H1 (cell line): Measurements from ENCODE around the gene NIPAL3. TPM values are rescaled to one million over a fixed set of nuclear protein-coding genes. Genes with fewer than 3 reads are reported as not detected.
A peak's percentile ranks its signal among the peaks of the same experiment; 100 is the strongest.

Experiments
- CTCF ChIA-PET: fragments of 300-600 bp; sonication (Branson Sonifier 250); formaldehyde crosslinking; loops from one replicate; lab custom pipeline; 2021; ENCODE audit not compliant: partially characterized antibody; lab: Charles Lee
- POLR2A ChIA-PET: fragments of 300-600 bp; sonication (Branson Sonifier 250); formaldehyde crosslinking; loops from one replicate; lab custom pipeline; 2021; ENCODE audit warnings: inconsistent platforms; ENCODE audit not compliant: partially characterized antibody; lab: Charles Lee
- DNase-seq, 2 experiments: peaks; one replicate each; pipeline versions ENCODE4 v3.0.0 to v3.0.0-alpha.2; 2010 to 2022; ENCODE audit warnings: low spot score in 2 of 2, low read depth in 1 of 2, mixed read lengths in 1 of 2
- FAIRE-seq: peaks from 2 replicates; lab custom pipeline; 2011; peaks lifted over from hg19 to GRCh38; lab: Jason Lieb, UNC
- H2AFZ ChIP-seq: 2 replicates; pipeline ENCODE4 v1.8.1; 2012; ENCODE audit warnings: low read length, inconsistent platforms
- H2AK5ac ChIP-seq: 2 replicates; pipeline ENCODE4 v1.6.1; 2013; ENCODE audit warnings: low read depth, low read length
- H2BK120ac ChIP-seq: replicated peaks from 2 replicates; pipeline ENCODE3; 2013; ENCODE audit warnings: low read depth, low read length, inconsistent platforms
- H2BK12ac ChIP-seq: 2 replicates; pipeline ENCODE4 v1.6.1; 2013; ENCODE audit warnings: low read depth, low read length
- H2BK15ac ChIP-seq: 2 replicates; pipeline ENCODE4 v1.6.1; 2013; ENCODE audit warnings: low read length
- H2BK20ac ChIP-seq: 2 replicates; pipeline ENCODE4 v1.6.1; 2013; ENCODE audit warnings: low read length
- H2BK5ac ChIP-seq: 2 replicates; pipeline ENCODE4 v1.6.1; 2013; ENCODE audit warnings: low read depth, low read length
- H3K14ac ChIP-seq: 2 replicates; pipeline ENCODE4 v1.6.1; 2013; ENCODE audit warnings: inconsistent platforms; ENCODE audit not compliant: insufficient read length
- H3K18ac ChIP-seq: 2 replicates; pipeline ENCODE4 v1.6.1; 2013; ENCODE audit warnings: low read length; ENCODE audit errors: extremely low read depth
- H3K23ac ChIP-seq: 2 replicates; pipeline ENCODE4 v1.6.1; 2013; ENCODE audit warnings: inconsistent platforms; ENCODE audit not compliant: insufficient read length
- H3K23me2 ChIP-seq: 2 replicates; pipeline ENCODE4 v1.6.1; 2013; ENCODE audit warnings: low read depth, low read length
- H3K27ac ChIP-seq: 2 replicates; pipeline ENCODE4 v1.6.1; 2011; ENCODE audit warnings: low read depth, low read length, inconsistent platforms
- H3K27me3 ChIP-seq, 4 experiments: replicated peaks in 1 of 4; 1 replicate in 1 of 4; 2 replicates in 3 of 4; pipeline versions ENCODE4 v1.6.1 to v1.8.1; 2011 to 2013; ENCODE audit warnings: low read length in 3 of 4, mild to moderate bottlenecking in 3 of 4, inconsistent platforms in 2 of 4, mixed read lengths in 2 of 4, moderate library complexity in 1 of 4; ENCODE audit not compliant: control insufficient read depth in 3 of 4, insufficient read depth in 3 of 4; ENCODE audit errors: extremely low read depth in 1 of 4
- H3K36me3 ChIP-seq, 4 experiments: 2 replicates each; pipeline versions ENCODE4 v1.6.1 to v1.8.1; 2011 to 2013; ENCODE audit warnings: mild to moderate bottlenecking in 4 of 4, low read length in 3 of 4, moderate library complexity in 2 of 4, control low read depth in 1 of 4, inconsistent platforms in 1 of 4; ENCODE audit not compliant: insufficient read depth in 4 of 4, control insufficient read depth in 2 of 4
- H3K4ac ChIP-seq: replicated peaks from 2 replicates; pipeline ENCODE3; 2013; ENCODE audit warnings: low read length, low read depth, mixed read lengths, inconsistent platforms; ENCODE audit not compliant: insufficient read length
- H3K4me1 ChIP-seq, 4 experiments: replicated peaks in 1 of 4; 1 replicate in 1 of 4; 2 replicates in 3 of 4; pipeline versions ENCODE4 v1.6.1 to v1.8.1; 2011 to 2013; ENCODE audit warnings: low read length in 3 of 4, inconsistent platforms in 2 of 4, mixed read lengths in 1 of 4; ENCODE audit not compliant: insufficient read depth in 4 of 4, control insufficient read depth in 3 of 4
- H3K4me2 ChIP-seq, 2 experiments: 2 replicates each; pipeline versions ENCODE4 v1.6.1 to v1.8.1; 2011 to 2013; ENCODE audit warnings: low read depth in 2 of 2, low read length in 2 of 2, control low read depth in 1 of 2, inconsistent platforms in 1 of 2, mild to moderate bottlenecking in 1 of 2; ENCODE audit not compliant: insufficient read depth in 1 of 2
- H3K4me3 ChIP-seq, 4 experiments: fragments of 200-600, 300-600 bp in 1 of 4; sonication (generic), shearing (Covaris generic), sonication (Bioruptor Twin) in 1 of 4; 2 replicates each; pipeline versions ENCODE4 v1.5.1 to v1.8.1; 2011 to 2016; ENCODE audit warnings: low read length in 4 of 4, low read depth in 3 of 4, control low read depth in 2 of 4, inconsistent platforms in 2 of 4, mild to moderate bottlenecking in 2 of 4, mixed read lengths in 1 of 4, moderate library complexity in 1 of 4; ENCODE audit not compliant: insufficient read depth in 2 of 4; ENCODE audit errors: extremely low read depth in 1 of 4
- H3K56ac ChIP-seq: replicated peaks from 2 replicates; pipeline ENCODE3; 2013; ENCODE audit warnings: low read depth, mild to moderate bottlenecking, mixed read lengths, low read length, inconsistent platforms; ENCODE audit not compliant: insufficient read length
- H3K79me1 ChIP-seq: 2 replicates; pipeline ENCODE4 v1.6.1; 2013; ENCODE audit warnings: low read depth, low read length, control low read depth
- H3K79me2 ChIP-seq, 2 experiments: 2 replicates each; pipeline versions ENCODE4 v1.6.1 to v1.8.1; 2012 to 2013; ENCODE audit warnings: low read length in 2 of 2, mild to moderate bottlenecking in 2 of 2, inconsistent platforms in 1 of 2; ENCODE audit not compliant: insufficient read depth in 2 of 2, control insufficient read depth in 1 of 2
- H3K9ac ChIP-seq, 4 experiments: replicated peaks in 1 of 4; 1 replicate in 1 of 4; 2 replicates in 3 of 4; pipeline versions ENCODE4 v1.6.1 to v1.8.1; 2011 to 2013; ENCODE audit warnings: low read depth in 3 of 4, low read length in 3 of 4, control low read depth in 2 of 4, mild to moderate bottlenecking in 2 of 4, moderate library complexity in 2 of 4, inconsistent platforms in 1 of 4; ENCODE audit errors: extremely low read depth in 1 of 4
- H3K9me3 ChIP-seq, 2 experiments: 2 replicates each; pipeline versions ENCODE4 v1.6.1 to v1.8.1; 2012 to 2013; ENCODE audit warnings: mild to moderate bottlenecking in 2 of 2, moderate library complexity in 2 of 2, control low read depth in 1 of 2, inconsistent platforms in 1 of 2, low read depth in 1 of 2, low read length in 1 of 2, mixed read lengths in 1 of 2; ENCODE audit not compliant: insufficient read depth in 2 of 2
- H4K20me1 ChIP-seq, 2 experiments: replicated peaks in 1 of 2; 2 replicates each; pipeline versions ENCODE3 to v1.8.1; 2011 to 2013; ENCODE audit warnings: inconsistent platforms in 2 of 2, low read length in 2 of 2, mild to moderate bottlenecking in 1 of 2; ENCODE audit not compliant: insufficient read depth in 2 of 2, control insufficient read depth in 1 of 2
- H4K5ac ChIP-seq: 2 replicates; pipeline ENCODE4 v1.6.1; 2013; ENCODE audit warnings: low read length, low read depth, mixed read lengths, inconsistent platforms; ENCODE audit not compliant: insufficient read length
- H4K8ac ChIP-seq: 2 replicates; pipeline ENCODE4 v1.8.0; 2013; ENCODE audit warnings: mild to moderate bottlenecking, moderate library complexity, low read length, inconsistent platforms; ENCODE audit not compliant: insufficient read depth; ENCODE audit errors: extremely low read depth
- H4K91ac ChIP-seq: replicated peaks from 2 replicates; pipeline ENCODE3; 2013; ENCODE audit warnings: low read length, mixed read lengths, inconsistent platforms; ENCODE audit not compliant: insufficient read length
- GTF2F1 ChIP-seq: IDR thresholded peaks from 2 replicates; pipeline ENCODE4 v1.6.1; 2012; ENCODE audit warnings: low read depth, low read length, improper control_type of control experiment, borderline replicate concordance
- SRF ChIP-seq: IDR thresholded peaks from 2 replicates; pipeline ENCODE4 v1.6.1; 2011; ENCODE audit warnings: mild to moderate bottlenecking, low read depth, low read length, moderate library complexity
- ZNF274 ChIP-seq: IDR thresholded peaks from 2 replicates; pipeline ENCODE4 v1.7.0; 2012; ENCODE audit warnings: low read length, borderline replicate concordance; ENCODE audit errors: extremely low read depth
- WGBS, 2 experiments: shearing (Covaris generic) in 1 of 2; methylation state at CpG; one replicate each; pipeline versions ENCODE4 v1.1.6 to v1.1.7; 2013 to 2015; ENCODE audit warnings: low lambda C conversion rate in 2 of 2, mixed read lengths in 2 of 2, inconsistent platforms in 1 of 2, low coverage in 1 of 2, missing lambda C conversion rate in 1 of 2; ENCODE audit not compliant: insufficient replicate concordance in 2 of 2, insufficient coverage in 1 of 2, insufficient read length in 1 of 2; ENCODE audit errors: extremely low coverage in 1 of 2, missing lambda C conversion rate in 1 of 2; 5-methylcytosine and 5-hydroxymethylcytosine counted together
- polyA plus RNA-seq, 7 experiments: library from polyadenylated mRNA; depleted of rRNA in 3 of 7; stranded (reverse) in 5 of 7; unstranded in 2 of 7; fragments of >200 nt in 5 of 7; fragments of 200-250 nt in 2 of 7; gene quantifications; 1 replicate in 5 of 7; 2 replicates in 1 of 7; 4 replicates in 1 of 7; pipeline versions ENCODE4 v1.2.1 to v1.2.3, GENCODE V29; 2011 to 2013; ENCODE audit warnings: missing spikeins in 2 of 7, mixed read lengths in 2 of 7
- total RNA-seq: library from RNA; stranded (reverse); fragmentation: NEBNext Ultra II Directional; extraction: Animal tissue kit (Norgen Biotek cat#: 25700); gene quantifications from 2 replicates; pipeline ENCODE4 v1.2.1, GENCODE V29; 2021
- TF ChIP-seq, protein P1 (sequence below): IDR thresholded peaks from 2 replicates; pipeline ENCODE4 v1.6.1; 2011; ENCODE audit warnings: low read length, improper control_type of control experiment
- TF ChIP-seq, protein P2 (sequence below): IDR thresholded peaks from 2 replicates; pipeline ENCODE4 v1.6.1; 2012; ENCODE audit warnings: inconsistent platforms

The NIPAL3 gene
- total and polyA plus RNA-seq, 2 of the 8 experiments (the other 6 are each of a cell fraction or from before 2014, with no cell fraction given), result 8.8 to 11.0 TPM

DNA sequence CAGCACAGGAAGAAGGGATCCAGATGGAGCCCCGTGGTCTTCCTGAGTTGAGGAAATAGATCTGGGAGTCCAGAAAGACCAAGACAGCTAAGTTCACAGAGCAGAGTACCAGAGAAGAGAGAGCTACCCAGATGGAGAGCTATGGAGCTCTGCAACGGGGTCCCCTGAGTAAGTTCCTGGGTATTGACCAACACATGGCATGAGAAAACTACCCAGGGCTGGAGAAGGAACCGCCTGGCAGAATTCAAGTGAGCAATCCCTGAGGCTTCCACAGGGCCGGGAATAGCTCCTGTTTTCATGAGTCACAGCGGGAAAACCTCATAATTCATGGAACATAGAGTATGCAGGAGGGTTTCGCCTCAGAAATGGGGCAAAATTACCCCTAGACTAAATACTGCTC is 21.7 kb upstream of the NIPAL3 start:
- POLR2A ChIA-PET, result interaction anchor here (0.7 to 1.5 kb wide), 3 partner anchors 16 to 195 kb away, joined by 3 to 4 read pairs (median 3); no protein-coding TSS in a partner anchor

More for the DNA sequence above, 21.7 kb upstream of the NIPAL3 start:
- TF ChIP-seq GTF2F1, result no peak
- TF ChIP-seq, protein P1, sequence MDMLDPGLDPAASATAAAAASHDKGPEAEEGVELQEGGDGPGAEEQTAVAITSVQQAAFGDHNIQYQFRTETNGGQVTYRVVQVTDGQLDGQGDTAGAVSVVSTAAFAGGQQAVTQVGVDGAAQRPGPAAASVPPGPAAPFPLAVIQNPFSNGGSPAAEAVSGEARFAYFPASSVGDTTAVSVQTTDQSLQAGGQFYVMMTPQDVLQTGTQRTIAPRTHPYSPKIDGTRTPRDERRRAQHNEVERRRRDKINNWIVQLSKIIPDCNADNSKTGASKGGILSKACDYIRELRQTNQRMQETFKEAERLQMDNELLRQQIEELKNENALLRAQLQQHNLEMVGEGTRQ, result no peak
- no peak for TF ChIP-seq SRF
- TF ChIP-seq, protein P2, sequence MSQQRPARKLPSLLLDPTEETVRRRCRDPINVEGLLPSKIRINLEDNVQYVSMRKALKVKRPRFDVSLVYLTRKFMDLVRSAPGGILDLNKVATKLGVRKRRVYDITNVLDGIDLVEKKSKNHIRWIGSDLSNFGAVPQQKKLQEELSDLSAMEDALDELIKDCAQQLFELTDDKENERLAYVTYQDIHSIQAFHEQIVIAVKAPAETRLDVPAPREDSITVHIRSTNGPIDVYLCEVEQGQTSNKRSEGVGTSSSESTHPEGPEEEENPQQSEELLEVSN, result no peak
- no peak for TF ChIP-seq ZNF274
- H2AFZ ChIP-seq, result no peak overlapping the region
- CTCF ChIA-PET, result interaction anchor here (0.7 to 8.4 kb wide), 20 partner anchors 8 to 310 kb away, joined by 3 to 465 read pairs (median 9); partner anchors contain the start of genes IFNLR1, NIPAL3 and STPG1
- H3K27ac ChIP-seq, result no peak overlapping the region
- no peak overlapping the region for H3K4ac ChIP-seq
- H2BK120ac ChIP-seq, result no peak overlapping the region
- H3K4me3 ChIP-seq, result no peak overlapping the region
- H3K23me2 ChIP-seq, result no peaks in the 10 kb centered on the region
- H3K79me2 ChIP-seq, result no peaks in the 10 kb centered on the region
- DNase-seq (peak in 1 of 2 experiments; percentile 41), FAIRE-seq (no peak)
- H3K4me2 ChIP-seq, result no peak overlapping the region
- 85% methylated on average over 6 of the region's 6 CpGs; no CpG with 5 or more reads in 1 of the 2 experiments for WGBS, 2 experiments
- no peak overlapping the region for H2BK15ac ChIP-seq
- no peak overlapping the region for H3K14ac ChIP-seq
- H2BK20ac ChIP-seq, result no peak overlapping the region
- no peak overlapping the region for H3K18ac ChIP-seq
- H3K9ac ChIP-seq, result no peak overlapping the region
- no peaks in the 10 kb centered on the region for H3K79me1 ChIP-seq
- H4K8ac ChIP-seq, result no peak overlapping the region
- H2AK5ac ChIP-seq, result no peak overlapping the region
- no peaks in the 10 kb centered on the region for H3K9me3 ChIP-seq
- H4K5ac ChIP-seq, result no peak overlapping the region
- H3K4me1 ChIP-seq, result peaks cover 0 to 2% (median 0%) of the 10 kb centered on the region in 4 experiments; a peak in 4 of 7 replicates
- H4K91ac ChIP-seq, result no peak overlapping the region
- no peaks in the 10 kb centered on the region for H4K20me1 ChIP-seq
- no peak overlapping the region for H3K56ac ChIP-seq
- H3K27me3 ChIP-seq, result no peaks in the 10 kb centered on the region
- no peak overlapping the region for H2BK12ac ChIP-seq
- H3K36me3 ChIP-seq, result no peaks in the 10 kb centered on the region; a peak in 1 of 8 replicates
- no peak overlapping the region for H2BK5ac ChIP-seq
- H3K23ac ChIP-seq, result no peak overlapping the region
